Activated CD4-positive, alpha-beta T cell treated with anti-CD3 and anti-CD28 coated beads, Interleukin-10, Interleukin-2, amounts not matched to agents 100 ng/mL and 50 ng/mL, durations not matched to agents 16 hours and 8 hours (primary cell): Measurements from ENCODE around the gene GRIA4.
A peak's percentile ranks its signal among the peaks of the same experiment; 100 is the strongest.

Experiments
- DNase-seq: peaks from one replicate; pipeline ENCODE4 v3.0.0-alpha.2; 2020

GRIA4 gene

GRCh38 chr11:106017093-106017492 is 407.2 kb downstream of the GRIA4 start:
- no peak for DNase-seq

DNA sequence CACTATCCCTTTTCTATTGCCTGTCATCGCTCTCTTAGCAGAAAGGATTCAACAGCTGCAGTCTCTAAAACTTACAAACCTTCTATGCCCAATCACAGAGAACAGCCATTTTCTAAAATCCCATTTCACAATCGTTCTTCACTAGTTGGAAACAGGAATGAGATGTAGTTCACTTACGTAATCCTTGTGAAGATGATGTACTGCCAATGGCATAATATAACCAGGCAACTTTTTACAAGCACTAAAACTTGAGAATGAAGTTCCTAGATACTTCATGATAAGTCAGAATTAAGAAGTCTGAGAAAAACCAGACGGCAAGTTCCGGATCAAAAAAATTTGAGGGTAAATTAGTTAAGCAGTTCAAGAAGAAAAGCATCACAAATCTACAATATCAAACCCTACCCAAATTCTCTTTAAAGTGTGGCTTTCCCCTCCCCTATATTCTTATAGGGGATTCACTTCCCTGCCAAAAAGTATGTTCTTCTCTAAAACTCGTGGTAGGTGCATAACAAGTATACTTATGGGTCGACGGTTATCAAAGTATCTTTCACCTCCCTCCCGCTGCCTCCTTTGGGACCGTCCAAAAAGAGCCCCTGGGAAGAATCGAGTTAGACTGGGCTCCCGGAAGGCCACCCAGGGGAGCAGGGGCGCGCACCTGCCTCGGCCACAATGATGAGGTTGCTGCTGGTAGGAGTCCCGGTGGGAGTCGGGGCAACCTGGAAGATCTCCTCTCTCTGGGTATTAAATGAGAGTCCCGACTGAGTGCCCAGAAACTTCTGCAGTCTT is 411.5 kb downstream of the GRIA4 start:
- no peak for DNase-seq

- peak; percentile 99 for DNase-seq
Measured at GRCh38 chr11:106021967-106022794, 412.3 kb downstream of the GRIA4 start, which contains the start of gene MSANTD4. MSANTD4 (minus strand) TSS chr11:106022240; CDS start chr11:106010917, 11,323 bp downstream.

DNA sequence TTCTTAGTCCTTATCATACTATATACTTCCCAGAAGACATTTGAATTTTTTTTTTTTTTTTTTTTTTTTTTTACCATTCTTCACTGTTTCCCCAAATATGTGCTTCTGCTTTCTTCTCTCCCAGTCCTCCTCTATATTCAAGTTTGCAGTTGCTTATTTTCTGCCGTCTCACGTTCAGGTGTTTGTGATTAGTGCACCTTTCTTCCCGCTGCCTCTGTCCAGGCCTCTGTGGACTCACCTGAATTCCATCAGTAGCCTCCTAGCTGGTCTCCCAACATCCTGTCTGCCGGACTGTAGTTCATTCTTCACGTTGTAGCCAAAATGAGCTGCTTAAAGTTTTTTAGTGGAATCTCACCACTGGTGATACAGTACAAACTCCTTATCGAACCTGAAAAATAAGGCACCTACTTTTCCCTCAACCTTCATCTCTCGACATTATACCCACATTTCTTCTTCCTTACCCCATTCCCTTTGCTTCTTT is 413.0 kb downstream of the GRIA4 start:
- DNase-seq: no peak

DNA sequence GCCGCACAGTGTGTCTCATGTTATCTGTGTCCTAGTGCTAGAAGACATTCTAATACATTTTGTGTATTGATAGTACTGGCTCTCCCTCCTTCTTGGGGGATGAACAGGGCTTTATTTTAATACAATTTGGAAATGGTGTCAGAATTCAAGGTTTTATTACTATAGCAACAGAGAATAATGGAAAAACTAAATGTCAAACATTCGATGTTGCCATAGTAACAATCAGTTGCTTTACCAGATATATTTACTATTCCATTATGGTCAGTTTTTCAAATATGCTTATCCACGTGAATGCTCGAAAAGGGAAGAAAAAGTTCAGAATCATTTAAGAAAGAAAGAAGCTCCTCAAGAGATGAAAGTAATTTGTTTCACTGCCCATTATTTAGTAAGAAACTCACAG is 420.7 kb downstream of the GRIA4 start:
- DNase-seq: no peak

DNA sequence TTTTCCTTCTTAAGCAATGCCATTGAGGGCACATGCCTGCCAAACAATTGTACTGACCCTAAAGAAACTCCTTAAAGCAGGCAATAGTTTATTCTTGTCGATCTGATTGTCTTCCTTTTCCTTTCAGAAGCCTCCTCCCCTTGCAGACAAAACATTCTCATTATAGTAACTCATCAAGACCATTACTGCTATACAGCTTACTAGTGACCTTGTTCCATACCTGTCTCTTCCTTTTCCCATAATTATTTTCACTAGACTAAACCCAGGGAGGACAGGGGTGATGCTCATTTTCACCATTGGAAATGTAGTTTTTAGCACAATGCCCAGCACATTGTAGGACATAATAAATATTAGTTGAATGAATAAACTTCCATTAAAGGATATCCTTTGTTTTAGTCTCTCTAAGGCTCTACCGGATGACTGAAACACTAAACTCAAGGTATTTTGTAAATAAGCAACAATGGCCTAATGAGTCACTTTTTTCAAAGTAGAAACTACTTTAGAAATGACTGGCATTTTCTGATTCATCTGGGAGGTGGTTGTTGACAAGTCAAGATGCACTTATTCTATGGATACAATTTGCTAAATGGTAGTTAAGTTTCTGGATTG is 421.4 kb downstream of the GRIA4 start:
- DNase-seq: peak; percentile 75
